Endothelial cell of umbilical vein (primary cell): ENCODE data around the gene TIA1.

Source experiments
- EZH2 ChIP-seq: IDR thresholded peaks from 2 replicates; pipeline ENCODE4 v1.6.1; 2012; ENCODE audit warnings: borderline replicate concordance, low read depth, mild to moderate bottlenecking, moderate library complexity, low read length, inconsistent platforms; ENCODE audit not compliant: severe bottlenecking
- MAX ChIP-seq: IDR thresholded peaks from 2 replicates; pipeline ENCODE4 v1.6.1; 2011; ENCODE audit not compliant: insufficient read depth, insufficient read length

- TF ChIP-seq MAX (no peak), EZH2 (no peak)
These were observed 7.3 kb upstream of the TIA1 start for GRCh38 chr2:70255637-70256314.
